Measurements from ENCODE around the gene OR2H1.

Gene OR2H1

GRCh38 chr6:29510202-29510601, 53.2 kb downstream of the OR2H1 start:
- no peaks in the 10 kb centered on the region for H3K27me3 ChIP-seq (ENCODE audit: low read depth, low read length)
- no peak overlapping the region for H3K27ac ChIP-seq (ENCODE audit: low read length)
- H3K36me3 ChIP-seq (ENCODE audit: control insufficient read depth in 1 of 2, insufficient read depth in 2 of 2, low read length in 2 of 2) = no peaks in the 10 kb centered on the region
- no peak overlapping the region for H3K4me3 ChIP-seq (ENCODE audit: low read depth in 1 of 2, low read length in 2 of 2)
- no peaks in the 10 kb centered on the region for H3K4me1 ChIP-seq (ENCODE audit: control insufficient read depth in 1 of 2, insufficient read depth in 2 of 2, low read length in 2 of 2)
- H3K9me3 ChIP-seq (ENCODE audit: control insufficient read depth in 1 of 2, low read length in 2 of 2) = no peaks in the 10 kb centered on the region

DNA sequence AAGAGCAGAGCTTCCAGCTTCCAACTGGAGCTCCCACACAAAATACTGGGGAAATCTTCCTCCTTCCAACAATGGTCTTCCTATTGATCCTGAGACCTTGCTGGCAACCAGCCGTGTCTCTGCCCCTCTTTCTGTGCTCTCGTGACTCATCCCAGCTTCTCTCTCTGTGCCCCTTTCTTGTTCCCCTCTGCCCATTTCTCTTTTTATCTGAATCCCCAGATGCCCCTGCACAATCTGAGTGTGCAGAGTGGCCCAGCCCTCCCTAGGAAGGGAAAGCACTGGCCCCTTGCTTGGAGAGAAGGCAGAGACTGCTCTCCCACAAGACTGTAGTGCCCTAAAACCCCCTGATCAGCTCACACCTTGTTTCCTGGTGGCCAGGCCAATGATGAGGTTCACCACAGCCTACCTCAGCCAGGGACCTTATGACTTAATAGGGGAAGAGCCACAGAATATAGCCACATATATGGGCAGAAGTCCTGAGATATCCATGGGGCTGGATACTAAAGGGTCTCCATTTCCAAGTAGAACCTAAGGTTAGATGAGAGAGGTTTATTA, 53.9 kb downstream of the OR2H1 start:
- no peaks in the 10 kb centered on the region for H3K9me3 ChIP-seq (ENCODE audit: control insufficient read depth in 1 of 2, low read length in 2 of 2)
- H3K27me3 ChIP-seq (ENCODE audit: low read depth, low read length) = no peaks in the 10 kb centered on the region
- H3K36me3 ChIP-seq (ENCODE audit: control insufficient read depth in 1 of 2, insufficient read depth in 2 of 2, low read length in 2 of 2) = no peaks in the 10 kb centered on the region
- H3K4me3 ChIP-seq (ENCODE audit: low read depth in 1 of 2, low read length in 2 of 2) = no peak overlapping the region
- no peak overlapping the region for H3K27ac ChIP-seq (ENCODE audit: low read length)
- H3K4me1 ChIP-seq (ENCODE audit: control insufficient read depth in 1 of 2, insufficient read depth in 2 of 2, low read length in 2 of 2) = no peaks in the 10 kb centered on the region

Data from muscle layer of duodenum (tissue), 2 donors.